Suppressor macrophage (primary cell): ENCODE measurements around the gene STC2.

Source experiments
- DNase-seq, 4 experiments: peaks; one replicate each; pipeline ENCODE4 v3.0.0-alpha.2; 2020 to 2022

The STC2 gene

DNA sequence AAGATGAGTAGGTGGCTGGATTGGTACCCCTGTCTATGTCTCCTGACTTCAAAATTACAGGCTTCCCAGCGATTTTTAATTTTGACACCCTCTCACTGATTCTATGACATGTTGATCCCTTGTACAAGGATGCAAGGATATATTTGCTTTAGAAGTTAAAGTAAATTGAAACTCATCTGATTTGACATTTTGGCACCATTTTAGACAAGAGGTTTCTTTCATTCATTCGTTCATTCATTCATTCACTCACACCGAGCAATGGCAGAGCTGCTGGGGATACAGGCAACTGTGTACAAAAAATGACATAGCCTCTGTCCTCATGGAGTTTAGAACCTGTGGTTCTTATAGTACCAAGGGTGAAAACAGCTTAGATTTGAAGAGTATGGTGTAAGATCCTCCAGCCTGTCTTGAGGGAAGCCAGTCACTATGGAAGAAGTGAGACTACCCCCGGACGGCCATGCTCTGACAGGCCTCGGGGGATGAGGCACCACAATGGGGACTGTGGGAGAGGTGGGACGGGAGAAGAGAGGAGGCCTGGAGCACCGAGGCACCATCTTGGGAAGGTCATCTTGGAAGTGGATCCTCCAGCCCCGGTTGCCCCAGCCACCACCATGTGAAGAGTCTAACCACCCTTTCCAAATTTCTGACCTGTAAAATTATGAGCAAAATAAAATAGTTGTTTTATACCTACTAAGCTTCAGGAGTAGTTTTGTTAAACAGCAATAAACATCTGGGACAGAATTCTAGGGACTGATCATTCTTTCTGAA lies 16.2 kb downstream of the STC2 start:
- no peak for DNase-seq

DNA sequence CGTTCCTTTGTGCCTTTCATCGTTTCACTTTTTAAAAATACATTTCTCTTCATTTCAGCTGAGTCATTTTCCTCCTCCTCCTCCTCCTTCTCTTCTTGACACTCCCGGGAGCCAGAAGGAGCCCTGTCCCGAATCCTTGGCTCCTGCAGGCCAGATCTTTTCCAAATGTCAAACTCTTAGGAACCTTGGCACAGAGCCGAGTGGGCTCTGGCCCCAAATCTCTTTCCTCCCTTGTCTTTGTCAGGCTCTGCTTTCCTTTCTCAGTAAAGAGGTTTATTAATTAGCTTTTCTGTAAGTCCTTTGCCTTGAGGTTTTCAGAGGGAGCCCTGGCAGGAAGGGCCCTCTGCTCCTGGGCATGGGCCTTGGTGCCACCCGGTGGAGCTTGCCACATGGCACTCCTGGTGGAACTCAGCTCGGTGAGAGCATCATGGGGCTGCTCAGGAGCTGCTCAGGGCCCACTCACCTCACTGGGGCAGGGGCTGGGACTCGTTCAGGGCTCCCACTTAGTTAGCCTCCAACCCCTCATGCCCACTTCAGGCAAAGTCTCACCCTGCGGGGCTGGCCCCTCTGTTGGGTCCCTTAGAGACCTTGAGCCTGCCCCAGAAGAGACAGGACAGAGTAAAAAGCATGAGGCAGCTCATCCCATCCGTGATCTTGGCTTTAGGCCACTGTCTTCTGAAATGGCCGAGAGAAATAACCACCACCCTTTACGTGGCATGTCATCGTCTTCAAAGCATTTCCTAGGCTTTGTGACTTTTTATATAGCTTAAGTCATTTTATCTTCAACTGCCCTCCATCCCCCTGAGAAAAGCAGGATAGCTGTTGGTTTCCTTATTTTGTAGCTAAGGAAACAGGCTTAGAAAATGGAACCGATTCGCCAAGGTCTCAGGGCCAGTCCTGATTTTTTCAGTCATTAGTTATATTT lies 17.1 kb downstream of the STC2 start:
- no peak for DNase-seq

DNA sequence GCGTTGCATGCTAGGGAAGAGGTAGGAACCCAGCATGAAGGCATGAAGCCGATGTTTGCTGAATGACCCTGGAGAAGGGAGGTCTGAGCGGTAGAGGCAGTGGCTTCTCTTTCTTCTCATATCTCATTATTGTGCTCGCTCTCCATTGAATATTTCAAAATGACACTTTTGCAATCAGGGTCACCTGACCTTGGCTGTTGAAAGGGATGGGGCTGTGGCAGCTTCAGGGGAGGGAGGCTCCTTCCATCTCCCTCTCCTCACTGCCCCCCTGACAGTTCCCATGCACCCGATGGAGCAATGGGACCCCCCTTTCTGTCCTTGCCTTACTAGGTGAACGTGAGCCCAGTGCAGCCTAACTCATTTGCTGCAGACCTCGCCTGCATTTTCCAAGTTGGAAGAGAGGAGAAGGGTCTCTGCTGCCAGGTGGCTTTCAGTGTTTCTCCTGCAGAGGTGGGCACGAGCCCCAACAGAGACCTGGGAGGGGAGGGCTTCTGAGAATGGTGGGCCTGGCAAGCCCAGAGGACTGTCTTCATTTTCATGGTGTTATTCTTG lies 17.9 kb downstream of the STC2 start:
- no peak for DNase-seq

DNA sequence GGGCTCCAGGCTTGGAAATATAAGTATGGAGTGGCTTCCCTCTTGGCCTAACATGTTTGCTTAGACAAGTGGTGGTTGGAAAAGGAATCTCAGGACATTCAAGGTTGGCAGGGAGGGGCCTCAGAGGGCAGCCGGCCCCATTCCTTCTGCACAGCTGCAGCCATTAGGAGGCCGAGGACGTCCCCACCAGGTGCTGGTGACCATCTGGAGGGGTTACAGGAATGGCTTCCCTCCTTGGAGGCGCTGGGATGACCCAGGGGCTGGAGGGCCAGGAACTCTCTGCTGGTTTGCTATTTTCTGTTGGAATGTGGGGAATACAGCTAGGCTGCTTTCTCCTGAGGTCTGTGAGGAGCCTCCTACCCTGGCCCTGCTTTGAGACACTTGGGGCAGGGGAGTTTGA lies 18.5 kb downstream of the STC2 start:
- no peak for DNase-seq

DNA sequence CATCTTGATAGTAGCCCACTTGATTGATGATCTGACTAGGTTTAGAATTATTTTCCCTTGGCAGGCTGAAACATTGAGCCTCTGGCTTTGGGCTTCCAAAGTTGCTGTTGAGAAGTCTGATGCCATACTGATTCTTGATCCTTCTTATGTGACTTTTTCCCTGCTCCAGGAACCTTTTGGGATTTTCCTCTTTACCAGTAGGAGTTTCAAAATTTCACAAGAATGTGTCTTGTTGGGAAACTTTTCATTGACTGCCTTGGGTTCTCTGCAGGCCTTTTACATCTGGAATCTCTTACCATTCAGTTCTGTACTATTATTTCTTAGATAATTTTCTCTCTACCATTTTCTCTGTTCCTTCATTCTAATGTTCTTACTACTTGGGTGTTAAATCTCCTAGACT lies 20.0 kb downstream of the STC2 start:
- DNase-seq: no peak

DNA sequence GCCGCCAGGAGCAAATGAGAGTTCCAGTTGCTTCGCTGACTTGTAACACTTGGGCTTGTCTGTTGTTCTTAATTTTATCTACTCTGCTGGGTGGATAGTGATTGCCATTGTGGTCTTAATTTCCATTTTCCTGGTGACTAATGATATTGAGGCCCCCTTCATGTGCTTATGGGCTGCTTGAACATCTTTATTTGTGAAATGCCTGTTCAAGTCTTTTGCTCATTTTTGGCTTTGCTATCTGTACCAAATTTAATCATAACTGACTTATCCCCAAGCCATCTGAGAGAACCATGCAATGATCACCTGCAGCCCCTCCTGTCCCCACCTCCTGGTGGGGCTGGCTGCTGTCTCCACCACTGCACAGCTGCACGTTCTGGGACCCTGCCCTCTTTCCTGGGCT lies 20.5 kb downstream of the STC2 start:
- DNase-seq: no peak

DNA sequence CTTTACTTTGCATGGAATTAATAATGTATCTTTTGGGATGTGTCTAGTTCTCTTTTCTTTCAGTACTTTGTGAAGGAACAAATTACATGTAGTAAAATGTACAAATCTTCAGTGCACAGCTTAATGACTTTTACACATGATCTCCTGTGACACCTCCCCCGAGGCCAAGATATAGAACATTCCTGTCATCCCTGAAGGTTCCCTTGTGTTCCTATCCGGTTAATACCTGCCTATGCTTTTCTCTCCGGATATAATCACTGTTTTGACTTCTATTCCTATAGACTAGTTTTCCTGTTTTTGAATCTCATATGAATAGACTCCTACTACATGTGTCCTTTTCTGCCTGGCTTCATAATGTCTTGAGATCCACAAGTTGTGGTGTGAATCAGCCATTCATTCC lies 21.5 kb downstream of the STC2 start:
- DNase-seq: no peak

DNA sequence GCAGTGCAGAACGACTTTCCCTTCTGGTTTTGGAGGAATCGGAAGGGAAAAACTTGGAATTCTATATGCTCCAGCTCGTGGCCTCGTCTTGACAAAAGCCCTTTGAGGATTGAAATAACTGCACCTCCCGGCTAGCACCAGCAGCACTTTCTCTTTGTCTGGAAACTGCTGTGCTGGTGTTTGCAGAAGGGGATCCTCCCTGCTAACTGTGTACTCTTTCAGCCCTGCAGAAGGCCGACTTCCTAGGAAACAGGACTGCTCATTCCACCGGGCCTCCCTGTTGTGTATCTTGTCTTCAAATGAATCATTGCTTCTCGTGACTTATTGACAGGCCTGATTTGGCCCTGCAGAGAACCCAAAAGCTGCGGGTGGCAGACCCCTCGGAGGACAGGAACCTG lies 23.6 kb downstream of the STC2 start:
- no peak for DNase-seq

DNA sequence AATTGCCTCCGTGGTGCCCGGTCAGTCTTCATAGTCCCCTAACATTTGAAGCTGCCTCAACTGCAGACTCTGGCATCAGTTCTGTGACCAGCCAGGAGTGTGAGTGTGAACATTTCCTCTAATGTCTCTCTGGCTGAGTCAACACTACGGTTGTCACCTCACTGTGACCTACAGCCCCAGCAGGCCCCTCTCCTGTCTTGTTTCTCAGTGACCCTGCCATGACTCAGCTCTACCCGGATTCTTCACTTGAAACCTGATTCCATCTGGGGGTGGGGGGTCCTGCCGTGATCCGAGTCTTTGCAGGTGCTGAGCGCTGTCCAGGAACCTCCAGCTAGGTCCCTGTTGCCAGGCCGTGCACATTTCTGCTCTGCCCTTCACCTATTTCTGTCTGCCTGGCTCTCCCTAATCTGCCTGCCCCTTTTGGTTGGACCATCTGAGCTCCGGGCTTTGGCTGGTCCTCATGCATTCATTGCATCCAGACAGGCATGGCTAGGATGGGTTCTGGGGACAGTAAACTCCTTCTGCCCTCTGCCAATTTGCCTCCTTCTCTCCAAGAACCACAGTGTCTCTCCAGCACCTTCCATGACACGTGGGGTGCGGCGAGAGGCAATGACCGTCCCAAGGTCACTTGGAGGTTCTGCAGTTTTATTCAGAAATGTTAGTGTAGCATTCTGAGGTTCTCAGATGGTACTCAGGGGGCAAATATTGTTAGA lies 24.2 kb downstream of the STC2 start:
- no peak for DNase-seq

DNA sequence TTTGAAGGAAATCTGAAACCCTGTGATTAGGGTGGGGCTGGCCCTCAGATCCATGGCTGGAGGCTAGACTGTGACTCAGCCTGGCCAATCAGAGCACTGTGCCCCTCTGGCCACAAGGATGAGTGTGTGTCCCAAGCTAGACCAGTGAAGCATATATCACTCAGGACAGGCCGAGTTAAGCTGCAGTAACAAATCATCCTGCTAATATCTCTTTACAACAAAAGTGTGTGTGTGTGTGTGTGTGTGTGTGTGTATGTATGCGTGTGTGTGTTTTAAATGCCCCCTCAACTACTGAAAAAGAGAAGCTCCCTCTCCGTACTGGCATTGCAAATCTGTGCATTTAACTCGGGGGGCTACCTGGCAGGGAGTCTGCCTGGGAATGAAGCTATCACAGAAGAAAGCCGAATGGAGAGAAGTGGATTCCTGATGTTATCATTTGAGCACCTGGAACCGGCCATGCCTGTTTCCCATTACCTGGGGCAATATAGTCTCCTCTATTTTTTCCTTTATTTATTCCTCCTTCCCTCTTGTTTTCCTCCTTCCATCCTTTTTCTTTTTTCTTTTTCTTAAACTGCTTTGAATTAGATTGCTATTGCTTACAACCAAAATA lies 25.6 kb downstream of the STC2 start:
- DNase-seq: no peak

DNA sequence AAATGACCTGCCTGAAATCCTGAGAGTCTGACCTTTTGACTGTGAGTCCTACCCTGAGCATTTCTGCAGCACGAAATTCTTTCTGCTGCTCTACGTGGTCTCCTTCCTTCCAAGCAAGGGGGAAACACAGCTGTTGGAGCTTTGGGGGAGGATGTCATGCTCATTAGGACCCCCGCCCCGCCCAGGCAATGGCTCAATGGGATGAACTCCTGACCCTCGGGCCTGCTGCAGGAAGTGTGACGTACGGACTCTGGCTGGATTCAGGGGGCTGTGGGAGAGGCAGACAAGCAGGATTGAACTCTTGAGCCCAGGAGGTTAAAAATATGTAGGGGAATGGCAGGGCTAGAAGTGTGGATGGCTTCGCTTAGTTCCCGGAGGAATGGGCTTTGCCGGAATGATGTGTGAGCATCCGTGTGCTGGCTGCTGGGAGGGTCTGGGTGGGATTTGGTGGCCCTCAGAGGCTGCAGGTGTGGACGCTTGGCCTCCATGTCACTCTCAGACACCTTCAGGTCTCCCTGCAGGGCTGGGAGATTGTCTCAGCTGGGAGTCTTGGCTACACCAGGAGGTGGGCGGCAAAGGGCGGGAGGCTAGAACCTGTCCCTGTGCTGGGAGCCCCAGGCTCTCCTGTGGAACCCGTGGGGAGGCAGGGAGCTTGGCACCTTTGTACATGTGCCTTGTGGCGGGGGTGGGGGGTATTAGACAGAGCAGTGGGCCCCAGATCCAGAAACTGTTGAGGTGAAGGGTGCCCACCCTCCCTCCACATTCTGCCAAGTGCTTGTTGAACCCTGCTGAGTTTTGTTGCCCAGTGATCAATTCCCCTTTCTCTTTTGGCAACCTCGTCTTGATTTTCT lies 26.3 kb downstream of the STC2 start:
- DNase-seq: no peak

DNA sequence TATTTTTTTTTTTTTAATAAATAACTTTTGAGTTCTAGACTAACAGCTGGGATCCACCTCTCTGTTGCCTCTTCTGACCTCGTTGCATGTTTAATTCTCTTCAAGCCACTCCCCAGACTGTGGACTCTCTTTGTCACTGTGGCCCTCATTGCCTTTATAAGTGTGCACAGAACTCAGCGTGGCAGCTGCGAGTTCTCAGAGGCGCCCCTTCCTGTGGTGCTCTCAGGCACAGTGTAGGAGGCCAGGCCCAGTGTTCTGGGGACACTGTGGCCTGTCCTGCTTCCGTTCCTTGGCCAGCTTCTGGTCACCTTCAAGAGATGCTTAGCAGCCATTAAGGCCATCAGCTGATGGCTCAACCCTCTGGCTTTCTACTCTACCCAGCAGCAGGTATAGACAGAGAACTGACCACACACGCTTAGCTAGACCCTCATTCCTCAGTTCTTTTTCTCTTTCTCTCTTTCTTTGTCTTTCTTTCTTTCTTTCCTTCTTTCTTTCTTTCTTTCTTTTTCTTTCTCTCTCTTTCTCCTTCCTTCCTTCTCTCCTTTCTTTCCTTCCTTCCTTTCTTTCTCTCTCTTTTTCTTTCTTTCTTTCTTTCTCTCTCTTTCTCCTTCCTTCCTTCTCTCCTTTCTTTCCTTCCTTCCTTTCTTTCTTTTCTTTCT lies 27.7 kb downstream of the STC2 start:
- DNase-seq: no peak

DNA sequence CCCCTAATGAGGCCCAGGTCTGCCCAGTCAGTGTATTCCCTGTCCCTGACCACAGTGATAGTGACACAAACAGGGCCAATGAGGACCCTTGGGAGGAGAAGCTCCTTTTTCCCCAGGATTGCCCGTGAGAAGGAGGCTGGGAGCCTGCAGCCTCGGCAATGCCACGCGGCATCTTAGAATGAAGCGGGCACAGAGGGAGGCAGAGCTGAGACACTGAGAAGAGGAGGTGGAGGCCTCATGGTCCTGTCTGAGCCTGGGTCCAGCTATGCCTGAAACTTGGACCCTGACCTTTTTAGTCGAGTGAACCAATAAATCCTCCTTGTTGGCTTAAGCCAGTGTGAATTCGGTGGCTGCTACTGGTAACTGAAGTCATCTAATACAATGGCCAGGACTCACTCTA lies 28.4 kb downstream of the STC2 start:
- no peak for DNase-seq

DNA sequence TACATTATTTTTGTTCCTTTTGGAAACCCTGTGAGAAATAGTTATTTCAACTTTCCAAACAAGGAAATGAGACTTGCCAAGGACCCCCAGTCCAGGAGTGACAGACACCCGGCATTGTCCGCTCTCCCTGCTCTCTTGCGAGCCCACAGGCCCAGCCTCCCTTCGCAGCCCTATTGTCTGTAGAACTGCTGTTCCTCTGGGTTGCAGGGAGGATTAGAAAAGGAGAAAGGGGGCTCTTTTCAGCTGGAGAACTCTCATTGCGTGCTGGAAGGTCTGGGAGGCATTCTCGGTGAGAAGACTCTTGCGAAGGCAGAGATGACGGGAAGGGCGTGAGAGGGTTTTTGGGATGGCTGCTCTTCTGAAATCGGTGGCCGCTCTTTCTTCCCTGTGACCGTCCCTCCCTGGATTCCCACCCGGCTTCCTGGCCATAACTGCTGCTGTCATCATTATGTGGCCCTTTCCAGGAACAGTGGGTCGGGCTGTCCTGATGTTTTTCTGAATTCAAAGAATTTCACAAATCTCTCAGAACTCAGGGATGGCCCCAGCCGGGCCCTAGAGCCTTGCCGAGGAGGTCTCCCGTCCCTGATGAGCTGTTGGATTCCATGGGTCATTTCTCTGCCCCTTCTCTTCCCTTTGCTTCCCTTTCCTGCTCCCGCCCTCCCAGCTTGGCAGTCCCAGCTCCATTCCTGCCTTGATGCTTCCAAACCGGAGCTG lies 29.8 kb downstream of the STC2 start:
- DNase-seq: no peak

DNA sequence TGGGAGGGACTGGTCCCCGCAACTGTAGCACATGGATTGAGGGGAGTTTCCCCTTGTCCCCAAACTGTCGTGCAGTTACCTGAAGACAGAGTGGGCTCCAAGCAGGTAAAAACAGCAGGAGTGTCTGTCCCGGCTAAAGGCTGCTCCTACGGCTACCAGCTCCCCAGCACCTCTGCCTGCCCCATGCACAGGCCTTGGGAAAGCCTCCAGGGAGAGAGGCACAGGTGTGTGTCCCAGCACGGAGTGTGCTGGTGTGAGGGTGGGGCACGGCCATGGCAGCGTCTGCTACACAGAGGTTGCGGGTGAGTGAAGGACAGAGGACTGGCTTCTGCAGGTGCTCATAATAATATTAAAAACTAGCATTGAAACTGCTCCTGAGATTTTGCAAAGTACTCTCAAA lies 30.4 kb downstream of the STC2 start:
- DNase-seq: no peak

DNA sequence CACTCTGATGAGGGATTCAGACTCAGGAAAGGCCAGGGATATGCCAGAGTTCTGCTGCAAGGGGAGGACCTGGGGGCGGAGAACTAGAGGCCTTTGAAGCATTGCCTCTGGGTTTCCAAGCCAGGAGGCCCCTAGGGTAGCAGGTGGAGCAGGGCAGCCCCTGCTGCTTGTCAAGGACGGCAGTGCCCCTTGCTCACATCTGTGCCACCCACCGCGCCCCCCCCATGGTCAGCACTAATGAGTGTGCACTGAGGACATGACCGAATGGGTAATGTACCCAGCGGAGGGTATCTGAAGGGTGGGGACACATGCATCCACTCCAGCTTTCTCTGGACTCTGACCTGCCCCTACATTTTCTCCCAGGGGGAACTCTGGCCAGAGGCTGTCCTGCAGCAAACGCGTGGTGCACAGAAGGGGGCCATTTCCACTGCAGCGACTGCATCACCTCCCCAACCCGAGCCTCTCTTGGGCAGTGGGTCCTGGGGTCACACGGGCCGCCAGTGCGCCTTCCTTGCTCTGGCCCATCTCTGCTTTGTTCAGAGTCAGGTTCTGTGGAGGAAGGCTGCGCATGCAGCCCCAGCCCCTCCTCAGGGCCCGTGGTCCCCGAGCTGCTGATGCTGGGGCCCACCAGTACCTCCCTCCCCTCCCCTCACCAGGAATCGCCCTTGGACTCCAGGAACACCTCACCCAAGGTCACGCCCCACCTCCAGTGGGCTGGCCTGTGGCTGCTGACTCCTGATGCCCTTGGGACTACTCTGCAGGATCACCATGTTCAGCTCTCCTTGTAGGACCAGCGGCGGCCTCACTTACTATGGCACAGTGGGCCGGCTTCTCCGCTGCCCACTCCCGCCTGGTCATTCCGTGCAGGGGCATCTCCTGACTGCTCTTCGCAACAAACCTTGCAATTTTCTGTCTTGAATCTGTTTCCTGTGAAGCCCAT lies 31.2 kb downstream of the STC2 start:
- DNase-seq: no peak

DNA sequence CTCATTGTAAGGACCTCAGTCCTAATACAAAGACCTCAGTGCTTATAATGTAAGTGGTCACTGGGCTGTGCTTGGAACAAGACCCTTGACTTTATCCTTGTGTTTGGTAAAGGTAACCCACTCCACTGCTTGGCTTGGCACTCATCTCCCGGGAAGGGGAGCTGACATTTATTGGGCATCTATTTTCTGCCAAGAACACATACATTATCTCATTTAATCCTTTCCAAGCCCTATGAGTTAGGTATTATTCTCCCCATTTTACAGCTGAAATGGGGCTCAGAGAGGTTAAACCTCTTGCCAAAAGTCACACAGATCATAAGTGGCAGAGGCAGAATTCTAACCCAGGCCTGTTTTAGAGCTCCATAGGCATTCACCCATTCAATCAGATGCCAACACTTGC lies 32.4 kb downstream of the STC2 start:
- DNase-seq: no peak

DNA sequence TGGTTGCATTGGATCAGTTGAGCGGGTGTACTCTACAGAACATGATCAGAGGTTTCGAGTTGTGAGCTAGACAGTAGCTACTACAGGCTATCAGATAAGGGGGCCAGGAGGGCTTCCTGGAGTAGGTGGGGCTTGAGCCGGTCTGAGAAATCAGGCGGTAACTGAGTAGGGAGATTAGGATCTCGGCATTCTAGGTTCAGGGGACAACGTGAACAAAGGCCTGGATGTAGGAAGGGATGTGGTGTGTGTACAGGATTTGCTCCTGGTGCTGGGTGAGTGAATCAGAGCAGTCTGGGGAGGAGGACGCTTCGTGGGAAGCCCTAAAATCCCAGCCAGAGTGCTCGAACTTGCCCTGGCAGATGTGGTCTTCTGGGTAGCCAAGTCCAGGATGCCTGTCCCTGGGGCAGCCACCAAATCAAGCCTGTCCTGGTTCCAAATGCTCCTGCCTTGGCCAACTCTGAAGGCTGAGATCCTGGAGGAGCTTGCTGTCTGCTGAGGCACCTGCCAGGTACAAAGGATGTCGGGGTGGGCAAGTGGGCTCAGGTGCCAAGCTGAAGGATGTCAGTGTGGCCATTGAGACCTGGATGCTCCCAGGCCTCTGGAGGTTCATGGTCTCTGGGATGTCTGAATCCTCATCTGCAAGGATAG lies 33.4 kb downstream of the STC2 start:
- no peak for DNase-seq
